Sciatic nerve (tissue), 2 donors: ENCODE data around the gene PUDP. TPM values are rescaled to one million over a fixed set of nuclear protein-coding genes. Genes with fewer than 3 reads are reported as not detected.
"Not testable (repeated sequence)": the region's sequence is repeated elsewhere in the genome, so short reads cannot be mapped to it uniquely, and the experiment has no call there.

ENCODE experiments used
- ATAC-seq: fragments of 200-7000 bp; cut with Tn5 transposase; one replicate; pipeline ENCODE4 v1.9.1; 2020; ENCODE audit warnings: mild to moderate bottlenecking, moderate library complexity
- DNase-seq: peaks from one replicate; pipeline ENCODE4 v3.0.0-alpha.2; 2020; ENCODE audit warnings: low spot score
- intact Hi-C: fragments of 100-400 bp; cut with DNase I; formaldehyde crosslinking; loops from one replicate; pipeline ENCODE4 v1.14.2; 2022
- total RNA-seq: library from RNA; stranded (reverse); fragmentation: NEBNext Ultra II Directional; extraction: Animal tissue kit (Norgen Biotek cat#: 25700); gene quantifications from one replicate; pipeline ENCODE4 v1.2.1, GENCODE V29; 2021
- donor health status: DM: no; HTN: no; CAD: no.
- donor health status: DM: no; HTN: no; CAD: no.

The PUDP gene
- total RNA-seq = 17.4 TPM

GRCh38 chrX:7147978-7148854 lies at the start of gene PUDP:
TSS of gene PUDP (minus strand) at chrX:7148153. CDS start at chrX:7148113, 40 bp downstream.
- ATAC-seq = peak; percentile 96
- peak; percentile 94 for DNase-seq
- intact Hi-C loops = no loop called here

DNA sequence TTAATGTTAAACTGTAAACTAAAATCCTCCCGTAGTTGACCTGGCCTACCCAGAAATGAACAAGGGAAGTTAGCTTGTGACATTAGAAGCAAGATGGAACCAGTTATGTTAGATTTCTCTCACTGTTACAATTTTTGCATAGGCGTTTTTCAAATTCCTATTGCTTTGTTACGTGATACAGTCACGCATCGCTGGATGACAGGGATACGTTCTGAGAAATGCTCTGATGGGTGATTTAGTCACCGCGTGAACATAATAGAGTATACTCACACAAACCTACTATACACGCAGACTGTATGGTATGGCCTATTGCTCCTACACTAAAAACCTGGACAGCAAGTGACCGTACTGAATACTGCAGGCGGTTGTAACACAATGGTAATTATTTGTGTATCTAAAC lies 46.7 kb upstream of the PUDP start:
- no peak for ATAC-seq

GRCh38 chrX:7192871-7193270 lies 44.9 kb upstream of the PUDP start:
- ATAC-seq (no peak), DNase-seq (no peak)
- intact Hi-C loops = no loop called here

More for the DNA sequence above, 46.7 kb upstream of the PUDP start:
- intact Hi-C loops = no loop called here
- no peak for DNase-seq

- intact Hi-C loops = no loop called here
Measured at GRCh38 chrX:7191681-7192110, 43.7 kb upstream of the PUDP start.

DNA sequence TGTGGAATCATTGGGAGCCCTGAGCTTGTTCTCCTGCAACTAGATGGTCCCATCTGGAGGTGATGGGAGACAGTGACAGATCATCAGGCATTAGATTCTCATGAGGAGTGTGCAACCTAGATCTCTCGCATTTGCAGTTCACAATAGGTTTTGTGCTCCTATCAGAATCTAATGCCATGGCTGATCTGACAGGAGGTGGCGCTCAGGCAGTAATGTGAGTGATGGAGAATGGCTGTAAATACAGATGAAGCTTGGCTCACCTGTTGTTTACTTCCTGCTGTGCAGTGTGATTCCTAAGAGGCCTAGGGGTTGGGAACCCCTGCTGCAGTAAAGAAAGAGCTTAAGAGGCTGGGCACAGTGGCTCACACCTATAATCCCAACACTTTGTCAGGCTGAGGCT lies 42.2 kb upstream of the PUDP start:
- DNase-seq = no peak
- ATAC-seq = no peak
- intact Hi-C loops = no loop called here

More at GRCh38 chrX:7191681-7192110, 43.7 kb upstream of the PUDP start:
- ATAC-seq = no peak
- no peak for DNase-seq

DNA sequence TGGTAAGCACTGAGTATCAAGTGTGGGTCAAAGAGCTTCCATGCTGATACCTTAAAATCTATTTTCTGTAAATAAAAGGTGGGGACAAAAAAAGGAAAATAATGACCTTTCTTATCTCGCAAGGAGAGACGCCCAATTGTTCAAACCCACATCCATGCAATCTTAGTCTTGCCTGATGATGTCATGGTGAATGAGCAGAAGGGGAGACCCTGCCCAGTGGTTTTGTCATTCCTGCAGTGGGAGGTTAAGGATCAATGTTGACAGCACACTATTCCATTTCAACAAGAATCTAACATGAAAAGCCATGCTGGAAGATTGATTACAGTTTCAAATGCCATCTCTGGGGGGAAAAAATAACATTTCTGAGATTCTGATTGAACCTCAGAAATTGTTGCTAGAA lies 40.7 kb upstream of the PUDP start:
- DNase-seq (no peak), ATAC-seq (no peak)
- intact Hi-C loops = no loop called here

DNA sequence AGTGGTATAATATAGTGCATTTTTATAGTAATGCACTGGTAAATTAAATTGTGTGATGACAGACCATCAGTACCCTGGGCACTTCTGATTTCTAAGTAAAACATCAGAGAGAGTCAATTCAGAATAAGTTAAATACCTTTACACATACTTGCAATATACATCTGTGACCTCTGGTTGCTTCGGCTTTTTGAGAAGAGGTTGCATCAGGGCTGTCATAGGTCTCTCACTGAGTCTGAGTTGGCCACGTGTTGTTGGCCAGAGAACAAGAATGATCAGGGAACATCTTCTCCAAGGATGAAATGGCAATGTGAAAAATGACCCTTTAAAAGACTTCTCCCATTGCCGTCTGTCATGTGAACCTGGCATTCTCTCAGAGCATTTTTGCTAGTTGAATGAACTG lies 36.9 kb upstream of the PUDP start:
- ATAC-seq = no peak
- no peak for DNase-seq
- intact Hi-C loops = no loop called here

GRCh38 chrX:7179446-7179845 lies 31.5 kb upstream of the PUDP start:
- DNase-seq = no peak
- ATAC-seq = no peak
- intact Hi-C loops = no loop called here

DNA sequence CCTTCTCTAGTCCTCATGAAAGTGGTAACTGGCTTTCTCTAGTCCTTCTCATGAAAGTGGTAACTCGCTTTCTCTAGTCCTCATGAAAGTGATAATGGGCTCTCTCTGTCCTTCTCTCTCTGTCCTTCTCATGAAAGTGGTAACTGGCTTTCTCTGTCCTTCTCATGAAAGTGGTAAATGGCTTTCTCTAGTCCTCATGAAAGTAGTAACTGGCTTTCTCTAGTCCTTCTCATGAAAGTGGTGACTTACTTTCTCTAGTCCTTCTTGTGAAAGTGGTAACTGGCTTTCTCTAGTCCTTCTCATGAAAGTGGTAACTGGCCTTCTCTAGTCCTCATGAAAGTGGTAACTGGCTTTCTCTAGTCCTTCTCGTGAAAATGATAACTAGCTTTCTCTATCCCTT lies 30.9 kb upstream of the PUDP start:
- not testable (repeated sequence) for ATAC-seq

GRCh38 chrX:7170898-7171297 lies 22.9 kb upstream of the PUDP start:
- DNase-seq (no peak), ATAC-seq (no peak)
- intact Hi-C loops = no loop called here

More for the DNA sequence above, 30.9 kb upstream of the PUDP start:
- intact Hi-C loops, DNase-seq: not testable (repeated sequence)

- intact Hi-C loops = no loop called here
- DNase-seq (no peak), ATAC-seq (no peak)
Measured at GRCh38 chrX:7169627-7170026, 21.7 kb upstream of the PUDP start.

DNA sequence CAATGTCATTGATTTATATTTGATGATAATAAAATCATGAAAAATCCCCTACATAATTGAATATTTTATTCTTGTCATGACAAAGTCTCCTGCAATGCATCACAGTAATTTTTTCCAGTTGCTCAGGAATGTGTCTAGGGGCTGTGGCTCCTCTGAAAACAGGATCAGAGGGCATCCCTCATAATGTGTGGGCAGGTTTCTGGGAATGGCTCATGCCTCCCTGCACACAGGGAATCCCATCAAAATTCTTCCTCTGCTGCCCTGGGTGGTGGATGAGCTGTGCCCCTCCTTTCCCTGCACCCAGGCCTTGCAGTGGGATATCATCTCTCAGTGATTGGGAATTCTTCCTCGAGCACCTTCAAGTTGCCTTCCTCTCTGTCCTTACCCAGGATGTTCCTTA lies 20.4 kb upstream of the PUDP start:
- ATAC-seq (no peak), DNase-seq (no peak)
- intact Hi-C loops = no loop called here

- intact Hi-C loops = no loop called here
- DNase-seq (no peak), ATAC-seq (no peak)
Measured at GRCh38 chrX:7164174-7164573, 16.2 kb upstream of the PUDP start.

GRCh38 chrX:7163146-7163677 lies 15.3 kb upstream of the PUDP start:
- ATAC-seq = peak; percentile 13
- intact Hi-C loops = no loop called here
- DNase-seq = no peak

GRCh38 chrX:7159149-7159861 lies 11.4 kb upstream of the PUDP start:
- intact Hi-C loops = no loop called here
- no peak for DNase-seq
- peak; percentile 66 for ATAC-seq

- intact Hi-C loops = no loop called here
- ATAC-seq (no peak), DNase-seq (no peak)
Measured at GRCh38 chrX:7158468-7158990, 10.6 kb upstream of the PUDP start.

GRCh38 chrX:7156879-7157278 lies 8.9 kb upstream of the PUDP start:
- intact Hi-C loops = no loop called here
- ATAC-seq = no peak

GRCh38 chrX:7155163-7155562 lies 7.2 kb upstream of the PUDP start:
- ATAC-seq = no peak
- intact Hi-C loops = no loop called here
- no peak for DNase-seq

More at GRCh38 chrX:7156879-7157278, 8.9 kb upstream of the PUDP start:
- DNase-seq = no peak

GRCh38 chrX:7154041-7154597 lies 6.2 kb upstream of the PUDP start:
- intact Hi-C loops = no loop called here

More at GRCh38 chrX:7154041-7154597, 6.2 kb upstream of the PUDP start:
- ATAC-seq = no peak
- DNase-seq = no peak
